ENCODE measurements around the gene GPT2.
"Not testable (repeated sequence)": the region's sequence is repeated elsewhere in the genome, so short reads cannot be mapped to it uniquely, and the experiment has no call there.

GRCh38 chr16:46868891-46869290 lies 15.3 kb upstream of the GPT2 start:
- TF ChIP-seq CTCF, POLR2A, POLR2AphosphoS5 (IDR thresholded peaks at IDR 0.05): not testable (repeated sequence)
